ENCODE results near the gene DCXR. TPM values are rescaled to one million over a fixed set of nuclear protein-coding genes. Genes with fewer than 3 reads are reported as not detected.

DCXR gene
- total RNA-seq, 1 donor from 2014 or later: 219 TPM

GRCh38 chr17:82051776-82052637 lies 14.5 kb upstream of the DCXR start, which contains the start of the genes GPS1 and RFNG:
Gene GPS1, plus strand, starts transcription at chr17:82051898. Its CDS starts 34 bp downstream, at chr17:82051932.
Gene RFNG, minus strand, starts transcription at chr17:82051811. Its CDS starts 45 bp downstream, at chr17:82051766.
- Histone ChIP-seq H3K27me3 (ENCODE audit: low read depth) (no peaks in the 10 kb centered on the region), H3K4me1 (peaks cover 44% of the 10 kb centered on the region), H3K9me3 (replicated peaks) (no peaks in the 10 kb centered on the region), H3K4me3 (peak within 1 kb of the TSS; percentile 91), H3K36me3 (peaks cover 70% of the 10 kb centered on the region), H3K27ac (replicated peaks) (peak within 1 kb of the TSS; percentile 75)
- peak; percentile 84 for DNase-seq
- intact Hi-C loops (cut with micrococcal nuclease): no loop called here
- TF ChIP-seq, protein P1, sequence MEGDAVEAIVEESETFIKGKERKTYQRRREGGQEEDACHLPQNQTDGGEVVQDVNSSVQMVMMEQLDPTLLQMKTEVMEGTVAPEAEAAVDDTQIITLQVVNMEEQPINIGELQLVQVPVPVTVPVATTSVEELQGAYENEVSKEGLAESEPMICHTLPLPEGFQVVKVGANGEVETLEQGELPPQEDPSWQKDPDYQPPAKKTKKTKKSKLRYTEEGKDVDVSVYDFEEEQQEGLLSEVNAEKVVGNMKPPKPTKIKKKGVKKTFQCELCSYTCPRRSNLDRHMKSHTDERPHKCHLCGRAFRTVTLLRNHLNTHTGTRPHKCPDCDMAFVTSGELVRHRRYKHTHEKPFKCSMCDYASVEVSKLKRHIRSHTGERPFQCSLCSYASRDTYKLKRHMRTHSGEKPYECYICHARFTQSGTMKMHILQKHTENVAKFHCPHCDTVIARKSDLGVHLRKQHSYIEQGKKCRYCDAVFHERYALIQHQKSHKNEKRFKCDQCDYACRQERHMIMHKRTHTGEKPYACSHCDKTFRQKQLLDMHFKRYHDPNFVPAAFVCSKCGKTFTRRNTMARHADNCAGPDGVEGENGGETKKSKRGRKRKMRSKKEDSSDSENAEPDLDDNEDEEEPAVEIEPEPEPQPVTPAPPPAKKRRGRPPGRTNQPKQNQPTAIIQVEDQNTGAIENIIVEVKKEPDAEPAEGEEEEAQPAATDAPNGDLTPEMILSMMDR (IDR thresholded peaks at IDR 0.05; ENCODE audit: borderline replicate concordance): no peak

DNA sequence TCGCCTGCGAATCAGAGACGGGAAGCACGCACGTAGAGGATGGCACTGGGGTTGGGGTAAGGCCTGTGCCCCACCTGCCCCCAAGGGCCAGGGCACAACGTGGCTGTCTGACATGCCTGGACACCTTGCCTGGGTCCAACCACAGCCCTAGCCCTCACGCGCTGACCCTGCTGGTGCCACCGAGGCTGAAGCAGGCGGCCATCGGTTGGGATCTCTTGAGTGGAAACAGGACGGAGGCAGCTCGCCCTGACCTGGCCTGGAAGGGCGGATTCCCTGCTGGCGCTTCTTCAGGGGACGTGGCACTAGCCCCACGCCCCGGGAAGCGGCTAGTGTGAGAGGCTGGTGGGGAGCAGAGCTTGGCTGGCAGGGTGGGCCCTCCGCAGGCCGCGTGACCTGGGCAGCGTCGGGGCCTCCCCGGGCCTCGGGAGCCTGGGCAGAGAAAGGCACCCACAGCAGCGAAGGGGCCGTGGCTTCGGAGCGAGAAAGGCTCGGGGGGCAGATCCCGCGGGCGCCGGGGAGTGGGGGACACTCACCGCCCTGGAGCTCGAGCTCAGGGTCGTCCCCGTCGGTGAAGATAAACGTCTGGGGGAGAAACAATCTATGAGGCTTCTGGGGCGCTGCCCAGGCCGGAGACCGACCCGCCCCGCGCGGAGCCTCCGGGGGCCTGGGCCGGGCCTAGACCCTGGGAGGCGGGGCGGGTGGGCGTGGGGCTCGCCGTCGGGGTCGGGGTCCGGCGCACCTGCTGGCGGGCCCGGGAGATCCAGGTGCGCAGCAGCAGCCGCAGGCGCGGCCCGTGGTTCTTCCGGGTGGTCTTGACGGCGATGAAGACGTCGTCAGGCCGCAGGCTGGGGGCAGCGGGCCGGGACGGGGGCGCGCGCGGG lies 13.5 kb upstream of the DCXR start:
- Histone ChIP-seq H3K27me3 (ENCODE audit: low read depth) (no peaks in the 10 kb centered on the region), H3K36me3 (peaks cover 61% of the 10 kb centered on the region), H3K27ac (replicated peaks) (peak overlapping the region; percentile 75), H3K4me3 (peak overlapping the region; percentile 91), H3K4me1 (peaks cover 44% of the 10 kb centered on the region), H3K9me3 (replicated peaks) (no peaks in the 10 kb centered on the region)
- TF ChIP-seq, protein P1 (IDR thresholded peaks at IDR 0.05; ENCODE audit: borderline replicate concordance): no peak
- no peak for DNase-seq
- intact Hi-C loops (cut with micrococcal nuclease): no loop called here

- Histone ChIP-seq H3K27me3 (ENCODE audit: low read depth) (no peaks in the 10 kb centered on the region), H3K4me3 (peak overlapping the region; percentile 91), H3K9me3 (replicated peaks) (no peaks in the 10 kb centered on the region), H3K4me1 (peaks cover 44% of the 10 kb centered on the region), H3K36me3 (peaks cover 53% of the 10 kb centered on the region), H3K27ac (replicated peaks) (no peak overlapping the region)
- TF ChIP-seq, protein P1 (IDR thresholded peaks at IDR 0.05; ENCODE audit: borderline replicate concordance): no peak
- intact Hi-C loops (cut with micrococcal nuclease): no loop called here
- no peak for DNase-seq
Measured at GRCh38 chr17:82050152-82050760, 12.8 kb upstream of the DCXR start.

GRCh38 chr17:82049521-82049971 lies 12.0 kb upstream of the DCXR start:
- TF ChIP-seq, protein P1 (IDR thresholded peaks at IDR 0.05; ENCODE audit: borderline replicate concordance): no peak
- Histone ChIP-seq H3K4me1 (peaks cover 44% of the 10 kb centered on the region), H3K36me3 (peaks cover 46% of the 10 kb centered on the region), H3K27ac (replicated peaks) (no peak overlapping the region), H3K27me3 (ENCODE audit: low read depth) (no peaks in the 10 kb centered on the region), H3K9me3 (replicated peaks) (no peaks in the 10 kb centered on the region), H3K4me3 (peak overlapping the region; percentile 91)
- intact Hi-C loops (cut with micrococcal nuclease): no loop called here
- no peak for DNase-seq

GRCh38 chr17:82049106-82049505 lies 11.6 kb upstream of the DCXR start:
- Histone ChIP-seq H3K4me1 (peaks cover 42% of the 10 kb centered on the region), H3K27me3 (ENCODE audit: low read depth) (no peaks in the 10 kb centered on the region), H3K9me3 (replicated peaks) (no peaks in the 10 kb centered on the region), H3K4me3 (no peak overlapping the region), H3K27ac (replicated peaks) (no peak overlapping the region), H3K36me3 (peaks cover 42% of the 10 kb centered on the region)
- no peak for DNase-seq
- intact Hi-C loops (cut with micrococcal nuclease): no loop called here
- TF ChIP-seq, protein P1 (IDR thresholded peaks at IDR 0.05; ENCODE audit: borderline replicate concordance): no peak

Measured in left ventricle myocardium inferior (tissue), 1 donor.